GM04504 (cell line): ENCODE data around the gene KIAA1671.

ENCODE experiments used
- DNase-seq: peaks from one replicate; pipeline ENCODE4 v3.0.0-alpha.2; 2012; ENCODE audit warnings: low read depth

KIAA1671 gene

DNA sequence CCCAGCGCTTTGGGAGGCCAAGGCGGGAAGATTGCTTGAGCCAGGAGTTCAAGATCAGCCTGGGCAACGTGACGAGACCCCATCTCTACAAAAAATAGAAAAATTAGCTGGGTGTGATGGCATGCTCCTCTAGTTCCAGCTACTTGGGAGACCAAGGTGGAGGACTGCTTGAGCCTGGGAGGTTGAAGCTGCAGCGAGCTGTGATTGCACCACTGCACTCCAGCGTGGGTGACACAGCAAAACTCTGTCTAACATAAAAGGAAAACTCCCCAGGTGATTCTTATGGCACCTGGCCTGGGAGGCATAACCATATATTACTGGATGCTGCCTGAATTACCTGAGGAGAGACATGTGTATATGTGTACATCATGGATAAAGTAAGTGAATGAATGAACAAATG lies 29.1 kb downstream of the KIAA1671 start:
- no peak for DNase-seq

- no peak for DNase-seq
Measured at GRCh38 chr22:24982301-24983056, 30.0 kb downstream of the KIAA1671 start.

DNA sequence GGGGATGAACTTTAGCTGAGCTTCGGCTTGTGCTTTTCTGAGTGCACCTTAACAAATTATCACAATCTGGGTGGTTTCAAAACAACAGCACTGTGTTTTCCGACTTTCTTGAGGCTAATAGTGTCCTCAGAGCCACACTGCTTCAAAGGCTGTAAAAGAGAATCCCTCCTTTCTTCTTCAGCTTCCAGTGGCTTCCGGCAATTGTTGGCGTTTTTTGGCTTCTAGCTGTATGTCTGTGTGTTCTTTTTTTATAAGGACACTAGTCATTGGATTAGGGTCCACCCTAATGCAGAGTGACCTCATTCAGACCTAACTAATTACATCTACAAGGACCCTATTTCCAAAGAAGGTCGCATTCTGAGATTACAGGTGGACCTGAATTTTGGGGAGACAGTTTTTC lies 30.6 kb downstream of the KIAA1671 start:
- DNase-seq = no peak

- DNase-seq = no peak
Measured at GRCh38 chr22:24984122-24984521, 31.6 kb downstream of the KIAA1671 start.

DNA sequence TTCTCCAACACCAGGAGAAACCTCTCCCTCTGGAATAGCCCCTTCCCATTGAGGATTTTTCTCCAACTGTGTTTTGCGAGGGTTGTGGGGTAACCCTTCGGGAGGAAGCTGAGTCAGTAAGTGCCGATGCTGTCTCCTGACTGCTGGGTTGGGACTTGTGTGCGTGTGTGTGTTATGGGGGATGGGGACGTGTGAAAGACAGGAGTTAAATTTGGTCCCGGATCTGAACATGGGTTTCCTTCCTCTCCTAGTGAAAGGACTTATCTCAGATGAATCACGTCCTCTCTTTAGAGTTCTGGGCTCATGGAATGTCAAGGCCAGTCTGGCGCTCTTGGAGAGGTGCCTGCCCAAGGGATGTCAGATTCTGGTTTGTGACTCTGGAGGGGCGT lies 33.3 kb downstream of the KIAA1671 start:
- no peak for DNase-seq

GRCh38 chr22:24986816-24987215 lies 34.3 kb downstream of the KIAA1671 start:
- no peak for DNase-seq

DNA sequence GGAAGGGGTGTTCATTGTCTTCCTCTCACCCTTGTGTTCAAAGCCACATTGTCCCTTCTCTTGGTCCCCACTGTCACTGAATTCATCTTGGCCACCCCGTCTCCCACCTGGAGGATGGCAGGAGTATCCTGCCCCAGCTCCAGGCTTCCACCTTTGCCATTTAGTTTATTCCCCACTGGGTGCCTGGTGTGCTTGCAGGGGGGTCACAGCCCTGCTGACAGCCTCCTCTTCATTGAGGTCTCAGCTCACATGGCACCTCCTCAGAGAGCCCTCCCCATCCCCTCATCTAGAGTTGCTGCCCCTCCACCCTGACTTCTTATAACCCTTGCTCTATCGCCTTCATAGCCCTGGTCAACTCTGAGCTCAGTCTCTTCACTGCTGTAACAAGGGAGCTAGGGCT lies 36.6 kb downstream of the KIAA1671 start:
- no peak for DNase-seq

DNA sequence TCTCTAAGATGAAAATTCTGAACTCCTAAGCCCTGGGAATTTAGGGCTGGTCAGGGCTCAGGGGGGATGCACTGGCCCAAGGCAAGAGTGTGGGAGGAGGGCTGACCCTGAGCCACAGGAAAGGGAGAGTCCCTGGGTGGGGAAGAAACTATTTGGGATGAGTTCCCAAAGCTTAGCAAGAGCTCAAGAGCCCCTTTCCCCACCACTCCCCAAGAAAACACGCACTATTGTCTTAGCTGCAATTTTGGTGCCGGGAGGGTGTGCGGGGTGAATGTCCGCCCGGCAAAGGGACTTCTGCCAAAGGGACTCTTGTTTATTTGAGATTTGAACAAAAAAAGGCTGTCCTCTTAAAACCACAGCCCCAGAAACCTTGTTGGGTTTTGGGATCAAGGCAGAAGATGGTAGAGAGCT lies 37.0 kb downstream of the KIAA1671 start:
- DNase-seq = no peak

- DNase-seq = no peak
Measured at GRCh38 chr22:24990344-24990905, 37.9 kb downstream of the KIAA1671 start.

DNA sequence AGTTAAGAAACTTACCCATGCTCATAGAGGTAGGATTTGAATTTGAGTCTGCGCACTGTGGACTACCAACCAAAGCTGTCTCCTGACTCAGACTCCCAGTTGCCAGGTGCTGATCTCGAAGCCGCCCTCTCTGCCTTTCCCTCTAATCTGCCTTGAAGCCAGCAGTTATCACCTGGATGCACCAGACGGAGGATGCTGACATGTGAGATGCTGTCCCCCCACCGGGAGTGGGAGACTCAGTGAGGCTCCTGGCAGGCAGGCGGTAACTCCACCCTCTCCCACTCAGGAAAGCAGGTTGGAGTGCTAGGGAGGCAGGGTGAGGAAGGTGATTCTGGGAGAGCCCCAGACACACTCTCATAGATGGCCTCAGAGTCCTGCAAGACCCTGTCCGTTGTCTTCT lies 40.4 kb downstream of the KIAA1671 start:
- no peak for DNase-seq

- DNase-seq = no peak
Measured at GRCh38 chr22:24994070-24994763, 41.7 kb downstream of the KIAA1671 start.

- DNase-seq = no peak
Measured at GRCh38 chr22:24995649-24996180, 43.2 kb downstream of the KIAA1671 start.

DNA sequence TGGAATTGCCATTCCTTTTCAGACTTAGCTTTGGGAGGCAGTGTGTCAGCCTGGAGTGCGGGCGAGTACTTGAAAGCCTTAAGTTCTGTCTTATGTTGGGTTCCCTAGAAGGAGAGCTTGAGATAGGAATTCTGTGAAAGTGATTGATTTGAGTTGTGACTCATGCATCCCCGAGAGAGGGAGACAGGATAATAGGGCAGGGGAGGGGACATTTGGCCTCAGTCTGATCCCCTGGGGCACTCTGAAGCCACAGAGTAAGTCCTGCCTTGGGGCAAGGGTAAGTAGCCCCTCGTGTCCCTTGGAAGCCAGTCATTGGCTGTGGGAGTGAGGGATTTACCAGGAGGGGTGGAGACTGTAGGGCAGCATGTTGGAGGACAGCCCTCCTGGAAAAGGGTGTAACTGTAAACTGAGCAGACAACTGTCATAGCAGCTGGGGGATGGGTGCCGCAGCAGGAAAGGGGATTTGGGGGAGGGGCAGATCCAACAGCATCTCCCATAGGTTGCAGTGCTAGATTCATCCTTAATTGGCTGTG lies 44.0 kb downstream of the KIAA1671 start:
- no peak for DNase-seq

- DNase-seq = no peak
Measured at GRCh38 chr22:24997023-24997422, 44.5 kb downstream of the KIAA1671 start.

DNA sequence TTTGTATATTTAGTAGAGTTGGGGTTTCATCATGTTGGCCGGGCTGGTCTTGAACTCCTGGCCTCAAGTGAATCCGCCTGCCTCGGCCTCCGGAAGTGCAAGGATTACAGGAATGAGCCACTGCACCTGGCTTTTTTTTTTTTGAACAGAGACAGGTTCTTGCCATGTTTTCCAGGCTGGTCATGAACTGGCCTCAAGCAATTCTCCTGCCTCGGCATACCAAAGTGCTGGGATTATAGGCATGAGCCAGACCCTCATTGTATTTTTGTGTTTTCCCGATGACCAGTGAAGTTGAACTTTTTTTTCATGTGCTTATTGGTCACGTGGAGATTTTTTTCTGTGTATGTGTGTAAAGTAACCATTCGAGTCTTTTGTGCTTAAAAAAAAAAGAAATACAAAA lies 48.2 kb downstream of the KIAA1671 start:
- DNase-seq = no peak

- no peak for DNase-seq
Measured at GRCh38 chr22:25002241-25002985, 49.9 kb downstream of the KIAA1671 start.

DNA sequence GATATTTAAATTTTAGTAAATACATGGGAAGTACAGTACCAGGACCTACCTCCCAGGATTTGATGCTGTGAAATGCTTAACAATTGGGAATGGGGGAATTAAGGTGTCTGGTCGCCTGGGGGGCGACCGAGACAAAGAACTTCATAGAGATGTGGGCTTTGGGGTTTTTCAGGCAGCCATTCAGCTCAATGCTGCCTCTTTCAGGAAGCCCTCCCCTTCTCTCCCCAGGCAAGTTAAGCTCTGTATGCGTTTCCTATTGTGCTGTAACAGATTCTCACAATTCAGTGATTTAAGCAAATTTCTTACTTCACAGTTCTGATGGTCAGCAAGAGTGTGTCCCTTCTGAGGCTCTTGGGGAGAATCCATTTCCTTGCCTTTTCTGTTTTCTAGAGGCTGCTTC lies 53.8 kb downstream of the KIAA1671 start:
- DNase-seq = no peak

DNA sequence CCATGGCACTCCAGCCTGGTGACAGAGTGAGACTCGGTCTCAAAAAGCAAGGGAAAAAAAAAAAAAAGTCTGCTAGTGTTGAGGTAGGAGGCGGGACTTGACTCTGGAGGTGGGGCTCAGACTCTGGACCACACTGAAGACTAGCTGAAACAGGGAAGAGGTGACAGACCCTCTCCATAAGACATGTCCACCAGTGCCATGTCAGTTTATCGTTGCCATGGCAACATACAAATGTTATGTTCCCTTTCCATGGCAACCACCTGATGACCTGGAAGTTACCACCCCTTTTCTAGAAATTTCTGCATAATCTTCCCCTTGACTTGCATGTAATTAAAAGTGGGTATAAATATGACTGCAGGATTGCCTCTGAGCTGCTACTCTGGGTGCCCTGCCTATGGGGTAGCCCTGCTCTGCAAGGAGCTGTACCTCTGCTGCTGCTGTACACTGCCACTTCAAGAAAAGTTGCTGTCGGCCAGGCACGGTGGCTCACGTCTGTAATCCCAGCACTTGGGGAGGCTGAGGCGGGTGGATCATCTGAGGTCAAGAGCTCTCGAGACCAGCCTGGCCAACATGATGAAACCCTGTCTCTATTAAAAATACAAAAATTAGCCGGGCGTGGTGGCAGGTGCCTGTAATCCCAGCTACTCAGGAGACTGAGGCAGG lies 55.1 kb downstream of the KIAA1671 start:
- DNase-seq = no peak

DNA sequence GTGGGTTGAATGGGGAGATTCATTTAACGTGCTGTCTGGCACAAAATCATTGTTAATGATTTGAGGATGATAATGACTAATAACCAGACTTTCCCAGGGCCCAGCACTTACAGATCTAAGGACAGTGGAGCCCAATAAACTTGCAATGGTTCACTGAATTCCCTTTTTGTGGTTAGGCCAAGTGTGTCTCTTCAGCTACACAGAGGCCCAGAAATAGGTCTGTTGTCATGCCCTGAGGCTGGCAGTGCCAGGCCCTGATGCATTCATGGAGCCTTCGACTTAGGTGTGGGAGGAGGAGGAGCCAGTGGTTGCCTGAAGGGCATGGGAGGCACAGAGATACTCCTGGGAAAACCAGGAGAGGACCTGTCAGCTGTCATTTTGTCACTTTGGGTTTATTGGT lies 56.1 kb downstream of the KIAA1671 start:
- DNase-seq = no peak

- DNase-seq = no peak
Measured at GRCh38 chr22:25012741-25013143, 60.2 kb downstream of the KIAA1671 start.

- DNase-seq = no peak
Measured at GRCh38 chr22:25013607-25014006, 61.1 kb downstream of the KIAA1671 start.
